ENCODE data around the gene PCED1A.

Gene PCED1A

DNA sequence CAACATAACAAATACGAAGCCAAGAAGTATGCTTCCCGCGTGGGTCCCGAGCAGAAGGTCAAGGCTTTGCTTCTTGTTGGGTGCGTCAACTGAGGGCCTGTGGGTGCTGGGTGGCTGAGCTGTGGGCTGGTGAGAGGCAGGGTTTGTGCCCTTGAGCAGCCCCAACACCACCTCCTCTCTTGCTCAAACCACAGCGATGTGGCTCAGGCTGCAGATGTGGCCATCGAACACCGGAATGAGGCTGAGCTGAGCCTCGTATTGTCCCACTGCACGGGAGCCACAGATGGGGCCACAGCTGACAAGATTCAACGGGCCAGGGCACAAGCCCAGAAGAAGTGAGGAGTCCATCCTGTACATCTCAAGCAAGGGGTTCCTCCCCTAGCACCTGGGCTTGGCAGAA lies 25.8 kb upstream of the PCED1A start:
- DNase-seq (ENCODE audit: low read depth in 1 of 2, low spot score in 1 of 2) = no peak

DNA sequence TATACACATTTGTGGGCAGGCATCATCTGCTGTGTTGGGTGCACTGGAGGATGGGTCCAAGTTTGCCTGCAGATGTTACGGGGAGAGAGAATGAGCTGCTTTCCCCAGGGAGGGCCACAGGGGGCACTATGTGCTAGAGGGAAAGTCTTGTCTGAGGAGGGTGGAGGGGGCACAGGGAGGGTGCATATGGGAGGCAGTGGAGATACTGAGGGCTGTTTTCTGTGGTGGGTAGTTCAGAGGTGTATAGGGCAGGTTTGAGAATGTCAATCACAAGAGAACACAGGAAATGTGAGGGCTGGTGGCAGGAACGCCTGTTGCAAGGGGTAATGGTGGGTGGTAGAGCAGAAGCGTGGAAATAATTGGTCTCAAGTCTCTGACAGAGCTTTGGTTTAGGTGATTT lies 25.2 kb upstream of the PCED1A start:
- peak in 1 of 2 donors; percentile 25 for DNase-seq (ENCODE audit: low read depth in 1 of 2, low spot score in 1 of 2)

DNA sequence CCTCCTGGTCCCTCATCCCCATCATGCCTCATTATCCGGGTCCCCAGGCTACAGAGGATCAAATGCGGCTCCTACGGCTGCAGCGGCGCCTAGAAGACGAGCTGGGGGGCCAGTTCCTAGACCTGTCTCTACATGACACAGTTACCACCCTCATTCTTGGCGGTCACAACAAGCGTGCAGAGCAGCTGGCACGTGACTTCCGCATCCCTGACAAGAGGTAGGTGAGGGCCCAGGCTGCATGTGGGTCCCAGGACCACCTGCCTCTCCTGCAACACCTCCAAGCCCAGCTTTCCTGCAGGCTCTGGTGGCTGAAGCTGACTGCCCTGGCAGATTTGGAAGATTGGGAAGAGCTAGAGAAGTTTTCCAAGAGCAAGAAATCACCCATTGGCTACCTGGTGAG lies 24.6 kb upstream of the PCED1A start:
- DNase-seq (ENCODE audit: low read depth in 1 of 2, low spot score in 1 of 2) = no peak

DNA sequence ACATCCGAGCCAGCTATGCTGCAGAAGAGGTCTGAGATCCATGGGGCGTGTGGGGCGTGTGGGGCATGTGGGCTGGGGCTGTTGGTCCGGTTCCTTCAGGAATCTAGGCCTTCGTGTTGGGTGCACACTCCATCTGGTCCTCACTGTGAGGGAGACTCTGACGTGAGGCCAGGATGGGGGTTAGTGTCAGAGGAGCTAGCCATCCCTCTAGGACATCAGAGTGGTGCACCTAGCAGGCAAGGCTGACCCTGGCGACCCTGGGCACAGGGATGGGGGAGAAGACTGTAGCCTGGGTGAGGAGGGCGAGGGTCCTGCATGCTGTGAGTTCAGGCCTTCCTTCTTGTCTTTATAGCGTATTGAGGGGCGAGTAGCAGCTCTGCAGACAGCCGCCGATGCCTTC lies 24.2 kb upstream of the PCED1A start:
- no peak for DNase-seq (ENCODE audit: low read depth in 1 of 2, low spot score in 1 of 2)

DNA sequence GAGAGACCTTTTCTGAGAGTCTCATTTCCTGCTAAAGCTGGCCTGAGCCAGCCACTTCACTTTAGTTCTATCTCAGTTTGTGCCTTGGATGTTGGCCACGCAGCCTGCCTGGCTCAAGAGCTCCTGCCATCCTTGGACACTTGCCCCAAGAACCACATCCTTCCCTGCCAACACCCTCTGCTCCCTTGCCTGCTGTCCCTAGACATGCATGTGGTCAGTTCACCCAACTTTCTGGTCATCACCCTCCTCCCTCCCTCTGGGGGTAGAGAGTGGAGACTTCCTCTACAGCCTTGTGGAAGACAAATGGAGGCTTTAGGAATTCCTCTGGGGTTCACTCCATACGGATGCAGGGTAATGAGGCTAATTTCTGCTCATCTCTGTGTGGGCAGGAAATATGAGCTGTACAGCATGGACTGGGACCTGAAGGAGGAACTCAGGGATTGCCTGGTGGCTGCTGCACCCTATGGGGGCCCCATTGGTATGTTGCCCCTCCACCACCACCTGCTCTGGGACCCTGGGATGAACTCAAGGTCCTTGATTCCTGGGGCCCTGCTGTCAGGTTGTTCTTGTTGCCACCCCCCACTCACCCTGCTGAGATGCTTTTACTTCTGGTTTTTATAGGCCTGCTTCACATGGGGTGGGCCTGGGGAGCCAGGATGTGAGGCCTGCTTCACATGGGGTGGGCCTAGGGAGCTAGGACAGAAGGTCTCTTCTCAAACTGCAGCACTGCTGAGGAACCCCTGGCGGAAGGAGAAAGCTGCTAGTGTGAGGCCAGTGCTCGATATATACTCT lies 19.1 kb upstream of the PCED1A start:
- no peak for DNase-seq (ENCODE audit: low read depth in 1 of 2, low spot score in 1 of 2)

DNA sequence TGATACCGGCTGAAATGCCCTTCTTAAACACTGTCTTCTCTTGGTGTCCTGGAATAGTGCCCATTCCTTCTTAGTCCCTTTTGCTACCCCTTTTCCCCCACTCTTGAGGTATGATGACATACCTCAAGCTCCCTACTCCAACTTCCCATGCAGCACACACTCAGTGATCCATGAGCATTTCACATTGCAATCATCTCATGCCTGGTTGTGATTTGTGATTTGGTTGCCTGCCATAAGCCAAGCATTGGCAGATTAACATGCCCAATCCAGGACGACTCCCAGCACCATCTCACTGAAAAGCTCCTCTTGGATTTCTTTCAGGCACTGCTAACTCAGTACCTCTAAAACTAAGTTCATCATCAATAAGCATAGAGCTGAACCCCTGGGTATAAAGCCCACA lies 18.1 kb upstream of the PCED1A start:
- DNase-seq (ENCODE audit: low read depth in 1 of 2, low spot score in 1 of 2) = no peak

DNA sequence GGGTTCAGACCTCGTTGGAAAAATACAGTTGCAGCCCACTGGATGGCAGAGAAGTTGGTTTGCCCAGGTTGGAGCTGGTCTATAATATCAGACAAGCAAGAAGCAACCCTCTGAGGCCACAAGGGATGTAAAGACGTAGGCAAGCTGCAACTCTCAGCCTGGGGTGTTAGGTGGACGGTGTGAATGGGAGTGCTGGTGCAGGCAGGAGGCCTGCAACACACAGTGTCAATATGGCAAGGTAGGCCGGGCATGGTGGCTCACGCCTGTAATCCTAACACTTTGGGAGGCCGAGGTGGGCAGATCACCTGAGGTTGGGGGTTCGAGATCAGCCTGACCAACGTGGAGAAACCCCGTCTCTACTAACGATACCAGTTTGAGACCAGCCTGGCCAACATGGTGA lies 10.6 kb upstream of the PCED1A start:
- DNase-seq (ENCODE audit: low read depth in 1 of 2, low spot score in 1 of 2) = no peak

DNA sequence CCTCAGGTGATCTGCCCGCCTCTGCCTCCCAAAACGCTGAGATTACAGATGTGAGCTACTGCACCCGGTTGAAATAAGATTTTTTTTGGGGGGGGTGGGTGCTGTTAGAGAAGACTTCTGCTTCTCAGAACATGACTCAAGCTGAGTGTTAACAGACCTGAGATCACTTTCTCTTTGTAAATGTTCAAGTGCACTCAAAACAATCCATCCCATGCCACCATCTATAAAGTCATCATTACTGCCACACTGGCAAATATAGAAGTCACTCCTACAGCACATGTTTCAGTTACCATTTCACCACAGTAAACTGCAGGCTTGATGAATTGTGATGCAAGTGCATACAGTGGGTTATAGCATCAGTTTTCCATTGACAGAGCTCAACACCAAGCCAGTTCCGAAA lies 9.1 kb upstream of the PCED1A start:
- DNase-seq (ENCODE audit: low read depth in 1 of 2, low spot score in 1 of 2) = no peak

DNA sequence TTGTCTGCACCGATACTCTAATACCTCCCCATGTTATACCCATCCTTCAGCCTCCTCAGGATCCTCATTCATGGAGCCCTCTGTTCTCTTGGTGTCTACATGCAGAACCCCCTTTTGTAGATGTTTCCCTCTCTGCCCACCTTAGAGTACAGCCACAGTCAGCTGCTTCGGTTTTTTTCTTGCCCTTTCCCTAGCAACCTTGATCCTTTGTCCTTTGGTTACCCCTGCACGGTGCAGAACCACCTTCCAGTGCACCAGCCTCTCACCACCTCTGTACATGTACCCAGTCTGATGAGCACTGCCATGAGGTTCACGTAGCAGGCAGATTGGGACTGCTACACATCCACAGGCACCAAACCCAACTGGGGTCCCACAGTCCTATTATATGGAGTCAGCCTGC lies 7.3 kb upstream of the PCED1A start:
- DNase-seq (ENCODE audit: low read depth in 1 of 2, low spot score in 1 of 2) = no peak

DNA sequence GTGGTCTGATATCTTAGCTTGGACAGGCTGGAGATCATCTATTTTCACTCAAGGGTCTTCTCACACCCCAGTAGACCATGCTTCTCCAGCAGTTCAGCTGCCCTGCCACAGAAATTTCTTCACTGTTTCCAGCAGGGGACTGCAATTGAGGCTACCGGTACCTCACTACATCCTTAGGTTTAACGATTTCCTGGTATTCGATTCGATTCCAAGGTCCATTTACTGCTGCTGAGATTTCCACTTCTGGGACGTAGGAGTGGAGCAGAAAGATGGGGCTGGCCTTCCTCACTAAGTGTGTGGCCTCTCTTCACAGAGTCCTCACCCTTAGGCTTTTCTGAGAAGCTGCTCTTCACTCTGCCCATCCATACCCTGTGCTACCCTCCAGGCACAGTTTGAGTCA lies 6.2 kb upstream of the PCED1A start:
- DNase-seq (ENCODE audit: low read depth in 1 of 2, low spot score in 1 of 2) = no peak

DNA sequence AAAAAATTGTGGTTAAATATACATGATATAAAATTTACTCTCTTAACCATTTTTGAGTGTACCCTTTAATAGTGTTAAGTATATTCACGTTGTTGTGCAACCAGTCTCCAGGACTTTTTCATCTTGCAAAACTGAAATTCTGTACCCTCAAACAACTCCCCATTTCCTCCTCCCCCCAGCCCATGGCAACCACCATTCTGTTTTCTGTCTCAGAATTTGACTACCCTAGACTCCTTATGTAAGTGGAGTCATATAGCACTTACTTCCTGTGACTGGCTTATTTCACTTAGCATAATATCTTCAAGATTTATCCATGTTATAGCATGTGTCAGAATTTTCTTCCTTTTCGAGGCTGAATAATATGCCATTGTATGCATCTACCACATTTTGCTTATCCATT lies 5.2 kb upstream of the PCED1A start:
- no peak for DNase-seq (ENCODE audit: low read depth in 1 of 2, low spot score in 1 of 2)

DNA sequence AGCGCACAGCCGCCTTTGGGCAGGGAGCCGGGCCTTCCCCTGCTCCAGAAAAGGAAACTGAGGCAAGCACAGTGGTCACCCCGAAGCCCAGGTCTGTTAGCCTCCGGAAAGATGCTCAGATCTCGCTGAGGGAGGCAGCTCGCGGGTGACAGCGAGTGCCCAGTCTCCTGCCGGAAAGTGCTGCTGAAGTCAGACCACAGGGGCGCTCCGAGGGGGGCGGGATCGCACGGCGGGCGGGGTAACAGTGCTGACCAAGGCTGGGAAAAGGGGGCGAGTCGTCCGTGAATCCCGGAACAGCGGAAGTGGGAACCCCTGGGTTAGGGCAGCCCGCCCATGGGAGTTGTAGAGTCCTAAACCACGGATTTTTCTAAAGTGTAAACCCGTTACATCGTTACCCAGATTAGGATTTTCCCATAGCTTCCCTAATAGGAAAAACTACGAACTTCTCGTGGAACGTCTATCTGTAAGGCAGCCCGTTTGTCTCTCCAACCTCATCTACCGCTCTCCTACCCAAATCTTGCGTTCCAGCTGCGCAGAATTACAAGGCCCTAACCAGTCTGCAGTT lies 594 bp upstream of the PCED1A start:
- DNase-seq (ENCODE audit: low read depth in 1 of 2, low spot score in 1 of 2) = no peak

DNA sequence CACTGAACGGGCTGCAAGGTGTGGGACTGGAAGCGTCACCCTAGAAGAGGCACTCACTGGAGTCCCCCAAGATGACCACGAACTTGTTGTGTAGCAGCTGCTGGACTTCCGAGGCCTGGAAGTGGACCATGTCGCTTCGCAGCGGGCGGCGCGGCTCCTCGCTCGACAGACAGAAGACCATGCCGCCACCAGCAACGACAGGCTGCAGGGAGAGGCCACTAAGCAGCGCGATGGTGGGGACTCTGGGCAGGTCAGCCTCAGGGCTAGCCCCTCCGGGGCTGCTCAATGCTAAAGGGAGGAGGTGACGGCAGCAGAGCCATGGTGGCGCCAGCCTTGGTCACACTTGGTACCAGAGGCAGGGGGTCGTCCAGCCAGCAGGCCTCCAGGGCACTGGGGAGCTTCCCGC lies 720 bp downstream of the PCED1A start:
- no peak for DNase-seq (ENCODE audit: low read depth in 1 of 2, low spot score in 1 of 2)

DNA sequence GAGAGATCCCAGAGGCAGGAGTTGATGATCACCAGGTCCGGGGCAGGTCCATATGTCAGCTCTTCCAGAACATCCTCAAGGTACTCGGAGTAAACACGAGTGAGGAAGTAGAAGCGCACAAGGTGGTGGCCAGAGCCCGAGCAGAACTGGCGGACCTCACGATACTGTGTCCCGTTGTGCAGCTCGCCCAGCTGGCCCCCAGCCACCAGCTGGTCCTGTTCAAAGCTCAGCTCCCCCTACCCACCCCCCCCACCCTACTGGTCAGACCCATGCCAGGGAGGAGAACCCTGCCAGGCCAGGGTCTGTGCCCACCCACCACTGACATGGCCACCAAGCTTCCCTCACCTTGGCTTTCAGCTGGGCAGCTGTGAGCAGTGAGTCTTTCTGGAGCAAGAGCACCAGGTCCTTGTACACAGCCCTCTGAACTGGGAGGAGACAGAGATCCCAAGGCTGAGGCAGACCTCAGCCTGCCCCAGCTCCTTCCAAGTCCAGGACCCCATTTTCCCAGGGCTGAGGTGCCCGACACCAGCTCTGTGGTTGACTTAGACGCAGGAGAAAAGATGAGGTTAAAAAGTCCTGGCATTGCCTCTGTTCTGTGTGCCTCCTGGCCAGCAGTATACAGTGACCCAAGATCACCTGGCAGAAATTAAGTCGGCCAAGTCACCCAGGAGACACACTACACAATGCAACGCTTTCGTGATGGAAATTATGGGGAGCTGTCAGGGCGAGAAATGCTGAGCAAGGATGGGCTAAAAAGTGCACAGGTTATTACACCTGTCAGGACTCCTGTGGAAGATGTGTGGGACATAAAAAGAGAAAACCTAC lies 1.4 kb downstream of the PCED1A start:
- no peak for DNase-seq (ENCODE audit: low read depth in 1 of 2, low spot score in 1 of 2)

DNA sequence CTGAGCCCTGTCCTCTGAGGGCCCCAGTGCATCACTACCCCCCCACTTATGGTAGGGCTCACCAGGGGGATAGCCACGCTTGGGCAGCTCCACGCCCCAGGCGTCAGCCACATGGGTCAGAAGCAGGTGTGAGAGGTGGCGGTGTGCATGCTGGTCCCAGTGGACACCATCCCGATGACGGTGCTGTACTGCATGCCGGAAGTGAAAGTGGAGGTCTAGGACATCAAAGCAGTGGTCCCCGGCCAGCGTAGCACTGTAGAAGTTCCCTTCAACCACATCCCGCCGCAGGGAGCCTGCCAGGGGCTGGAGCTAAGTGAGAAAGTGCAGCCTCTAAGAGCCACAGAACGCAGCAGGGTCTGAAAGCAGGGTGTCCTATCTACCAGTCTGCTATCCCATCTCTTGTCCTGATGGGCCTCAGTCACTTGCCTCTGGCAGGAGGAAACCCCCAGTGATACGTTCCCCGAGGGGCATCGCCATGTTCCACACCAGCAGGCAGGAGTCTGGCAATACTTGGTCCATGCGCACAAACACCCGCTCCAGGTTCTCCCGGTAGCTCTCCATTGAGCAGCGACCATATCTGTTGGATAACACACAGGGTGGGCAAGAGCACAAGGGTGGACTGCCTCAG lies 2.2 kb downstream of the PCED1A start:
- no peak for DNase-seq (ENCODE audit: low read depth in 1 of 2, low spot score in 1 of 2)

DNA sequence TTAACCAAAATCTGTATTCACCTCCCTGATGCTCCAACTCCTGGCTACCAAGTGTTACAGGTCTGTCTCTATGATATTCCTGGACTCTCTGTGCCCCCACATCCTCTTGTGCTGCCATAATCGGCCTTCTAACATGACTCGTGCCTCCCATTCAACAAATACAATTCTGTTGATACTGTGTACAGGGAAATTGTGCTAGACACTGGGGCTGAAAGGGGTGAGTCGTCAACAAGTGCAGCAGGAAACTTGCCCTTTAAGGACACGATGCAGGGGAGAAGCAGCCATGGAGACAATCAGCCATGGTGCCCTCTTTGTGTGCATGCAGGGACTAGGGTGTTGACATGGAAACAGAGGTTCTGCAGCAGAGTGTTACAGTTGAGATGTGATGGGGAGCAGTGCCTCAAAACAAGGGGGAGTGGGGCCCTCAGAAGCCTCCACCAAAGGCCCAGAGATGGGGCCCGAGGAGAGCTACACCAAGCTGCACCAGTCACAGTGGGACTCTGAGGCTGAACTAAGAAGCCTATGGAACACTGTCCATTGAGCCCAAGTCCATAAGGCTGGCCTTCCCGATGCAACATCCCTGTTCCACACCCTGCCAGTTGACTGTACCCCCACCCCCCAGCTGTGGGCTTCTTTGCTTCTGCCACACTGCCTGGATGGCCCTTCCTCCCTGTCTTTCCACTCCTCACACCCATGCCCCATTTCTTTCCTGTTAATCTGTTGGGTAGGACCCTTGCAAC lies 3.1 kb downstream of the PCED1A start:
- DNase-seq (ENCODE audit: low read depth in 1 of 2, low spot score in 1 of 2) = no peak

DNA sequence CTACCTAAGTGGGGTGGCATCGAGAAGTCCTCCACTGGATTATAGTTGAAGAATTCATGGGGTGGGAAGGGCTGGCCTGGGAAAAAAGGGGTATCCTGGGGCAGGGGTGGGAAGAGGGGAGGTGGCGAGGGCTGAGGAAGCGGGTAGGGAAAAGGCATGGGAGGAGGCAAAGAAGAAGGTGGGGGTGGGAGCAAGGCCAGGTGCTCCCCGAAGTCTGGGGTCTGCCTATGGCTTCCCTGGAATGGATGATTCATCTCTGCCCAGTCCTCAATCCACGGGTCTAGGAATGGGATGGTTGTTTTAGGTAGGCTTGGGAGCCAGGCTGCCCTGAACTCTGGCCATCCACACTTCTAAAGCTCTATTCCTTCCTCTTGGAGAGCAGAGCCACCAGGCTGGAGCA lies 4.4 kb downstream of the PCED1A start:
- DNase-seq (ENCODE audit: low read depth in 1 of 2, low spot score in 1 of 2) = no peak

DNA sequence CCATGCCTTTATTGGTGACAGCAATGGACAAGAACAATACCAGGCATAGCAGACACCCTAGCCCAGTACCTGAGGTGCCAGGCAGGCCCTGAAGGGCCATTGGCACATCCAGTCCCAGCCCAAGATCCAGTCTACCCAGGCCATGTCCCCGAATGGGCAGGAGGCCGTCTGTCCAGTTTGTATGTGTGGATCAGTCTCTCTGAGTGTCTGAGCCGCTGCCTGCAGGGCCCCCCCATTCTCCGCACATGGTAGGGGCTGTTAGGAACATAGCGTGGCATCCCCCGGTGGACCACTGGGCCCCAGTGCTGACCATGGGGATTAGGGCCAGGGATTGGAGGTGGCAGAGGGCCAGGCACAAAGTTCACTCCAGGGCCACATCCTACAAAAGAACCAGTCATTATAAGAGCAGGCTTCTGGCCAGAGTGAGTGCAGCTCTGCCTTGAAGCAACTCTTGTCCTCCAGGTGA lies 5.1 kb downstream of the PCED1A start:
- no peak for DNase-seq (ENCODE audit: low read depth in 1 of 2, low spot score in 1 of 2)

DNA sequence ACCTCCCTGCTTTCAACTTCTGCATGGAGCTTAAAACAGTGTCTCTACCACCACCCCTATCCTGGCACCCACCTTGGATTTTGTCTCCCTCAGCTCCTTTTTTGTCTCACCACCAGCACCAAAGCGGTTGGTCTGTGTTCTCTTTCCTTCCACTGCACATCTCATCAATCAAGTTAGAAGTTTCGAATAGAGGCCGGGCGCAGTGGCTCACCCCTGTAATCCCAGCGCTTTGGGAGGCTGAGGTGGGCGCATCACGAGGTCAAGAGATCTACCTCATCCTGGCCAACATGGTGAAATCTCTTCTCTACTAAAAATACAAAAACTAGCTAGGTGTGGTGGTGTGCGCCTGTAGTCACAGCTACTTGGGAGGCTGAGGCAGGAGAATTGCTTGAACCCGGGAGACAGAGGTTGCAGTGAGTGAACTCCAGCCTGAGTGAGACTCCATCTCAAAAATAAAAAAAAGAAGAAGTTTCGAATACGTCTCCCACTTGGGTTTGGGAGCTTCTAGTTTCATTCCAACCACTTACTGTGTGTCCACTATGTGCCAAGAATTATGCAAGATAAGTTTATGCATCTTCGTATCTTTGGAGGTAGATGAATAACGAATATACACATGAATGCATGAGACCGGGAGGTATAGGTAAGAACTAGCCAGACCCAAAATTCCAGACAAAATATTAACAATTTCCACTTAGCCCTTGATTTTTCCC lies 5.9 kb downstream of the PCED1A start:
- no peak for DNase-seq (ENCODE audit: low read depth in 1 of 2, low spot score in 1 of 2)

DNA sequence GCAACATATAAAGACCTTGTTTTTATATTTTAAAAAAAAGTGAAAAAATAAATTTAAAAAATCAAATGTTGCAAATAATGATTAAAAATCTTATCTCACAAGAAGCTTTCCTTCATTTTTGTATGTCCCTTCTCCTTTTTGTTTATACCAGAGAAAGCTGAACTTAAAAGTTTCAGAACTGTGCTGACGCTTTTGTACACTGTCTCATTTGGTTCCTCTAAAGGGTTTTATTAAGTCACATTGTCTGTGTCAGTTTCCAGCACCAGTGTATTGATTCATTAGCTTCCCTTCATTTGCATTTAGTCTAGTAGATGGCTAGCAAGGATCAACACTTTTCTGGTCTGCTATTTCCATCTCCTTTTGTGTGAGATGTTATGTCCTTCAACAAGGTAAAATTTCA lies 6.7 kb downstream of the PCED1A start:
- DNase-seq (ENCODE audit: low read depth in 1 of 2, low spot score in 1 of 2) = no peak

Measured in activated CD4-positive, alpha-beta T cell treated with anti-CD3 and anti-CD28 coated beads, Interleukin-2, amount 50 U/mL, for 24 hours (primary cell).